Islet precursor cell (in vitro differentiated cells): ENCODE data around the gene CD109.

Experiments
- DNase-seq: peaks from one replicate; pipeline ENCODE4 v3.0.0-alpha.2; 2018

Gene CD109

DNA sequence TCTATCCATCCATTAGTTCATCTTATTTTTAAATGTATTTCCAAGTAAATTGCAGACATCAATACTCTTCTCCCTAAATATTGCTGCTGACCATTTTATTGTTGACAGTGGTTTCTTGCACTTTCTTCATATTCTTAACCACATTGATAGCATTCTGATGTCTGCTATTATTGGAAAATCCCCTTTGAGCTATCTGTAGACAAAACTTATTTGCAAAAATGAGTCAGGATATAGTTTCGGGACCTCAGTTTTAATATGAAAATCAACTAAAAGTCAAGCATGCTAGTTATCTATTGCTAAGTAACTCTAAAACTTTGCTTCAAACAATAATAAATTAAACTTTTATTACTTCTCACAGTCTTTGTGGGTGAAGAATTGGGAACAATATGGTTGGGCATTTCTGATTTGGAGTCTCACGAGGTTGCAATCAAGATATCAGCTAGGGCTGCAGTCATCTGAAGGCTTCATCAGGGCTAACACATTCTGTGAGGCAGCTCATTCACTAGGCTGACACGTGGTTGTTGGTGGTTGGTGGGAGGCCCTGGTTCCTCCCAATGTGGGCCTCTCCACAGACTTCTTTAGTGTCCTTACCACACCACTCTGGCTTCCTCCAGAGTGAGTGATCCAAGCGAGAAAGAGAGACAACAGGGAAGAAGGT lies 32.7 kb downstream of the CD109 start:
- no peak for DNase-seq

DNA sequence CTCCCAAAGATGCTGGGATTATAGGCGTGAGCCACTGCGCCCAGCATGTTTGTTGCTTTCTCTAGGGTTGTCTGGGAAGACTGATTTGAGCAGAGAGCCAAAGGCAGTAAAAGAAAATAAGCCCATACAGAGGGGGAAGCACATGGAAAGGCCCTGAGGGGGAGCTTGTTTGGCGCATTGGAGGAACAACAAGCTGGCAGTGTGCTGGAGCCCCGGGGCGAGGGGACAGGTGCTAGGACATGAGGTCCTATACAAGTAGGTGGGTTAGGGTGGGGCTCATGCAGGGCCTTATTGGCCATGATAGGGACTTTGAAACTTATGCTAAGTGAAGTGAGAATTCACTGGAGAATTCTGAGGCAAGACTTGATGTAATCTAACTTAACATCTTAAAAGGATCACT lies 35.3 kb downstream of the CD109 start:
- no peak for DNase-seq

DNA sequence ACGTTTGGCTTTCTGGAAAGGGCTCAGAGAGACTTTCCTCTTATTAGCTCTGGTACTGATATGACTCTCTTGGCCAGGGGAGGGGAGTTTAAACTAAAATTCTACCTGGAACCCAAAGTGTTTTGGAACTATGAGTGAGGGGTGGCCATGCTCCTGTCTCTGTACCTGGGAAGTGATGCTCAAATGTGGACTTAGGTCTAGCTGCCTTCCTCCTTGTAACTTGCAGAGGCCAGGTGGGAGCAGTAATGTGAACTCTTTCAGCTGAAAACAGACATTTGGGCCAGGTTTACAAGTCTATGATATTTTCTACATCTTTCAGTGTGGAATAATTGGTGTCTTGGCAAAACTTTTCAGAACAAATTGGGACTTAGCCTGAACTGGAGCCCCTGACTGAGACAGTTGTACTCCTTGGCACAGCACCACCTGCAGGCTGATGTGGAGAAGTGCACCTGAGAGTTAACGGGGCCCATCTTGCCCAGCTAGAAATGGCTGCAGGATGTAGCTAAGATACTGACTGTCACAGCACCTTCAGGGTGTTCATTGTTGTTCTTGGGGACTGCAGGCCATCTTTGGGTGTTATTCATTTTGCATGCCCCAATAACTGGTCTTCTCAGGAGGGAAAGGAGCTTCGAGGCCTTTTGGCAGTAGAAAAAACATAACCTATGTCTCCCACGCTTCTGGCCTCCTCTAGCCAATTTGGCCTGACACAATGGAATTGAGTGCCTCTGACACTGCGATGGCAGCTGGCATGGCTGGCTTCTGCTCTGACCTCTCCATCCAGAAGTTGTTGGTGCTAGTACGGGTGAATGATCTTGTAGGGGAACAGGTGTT lies 37.1 kb downstream of the CD109 start:
- DNase-seq, result peak; percentile 84

DNA sequence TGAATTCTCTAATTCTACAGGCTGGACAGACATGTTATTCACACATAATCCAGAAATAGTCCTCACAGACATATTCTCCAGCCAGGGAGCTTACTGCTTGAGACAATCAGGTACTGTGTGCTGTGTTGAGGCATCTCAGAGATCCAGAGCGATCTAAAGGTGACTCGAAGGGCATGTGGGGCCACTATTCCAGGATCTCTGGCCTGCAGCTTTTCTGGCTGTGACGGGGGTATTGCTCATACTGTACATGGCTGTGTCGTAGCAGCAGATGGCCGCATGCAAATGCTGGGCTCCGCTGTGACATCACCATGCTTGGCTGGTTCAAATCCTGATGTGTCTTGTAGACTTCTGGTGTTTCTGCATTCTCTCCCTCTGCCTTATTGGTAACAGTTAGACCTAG lies 37.8 kb downstream of the CD109 start:
- DNase-seq, result no peak

DNA sequence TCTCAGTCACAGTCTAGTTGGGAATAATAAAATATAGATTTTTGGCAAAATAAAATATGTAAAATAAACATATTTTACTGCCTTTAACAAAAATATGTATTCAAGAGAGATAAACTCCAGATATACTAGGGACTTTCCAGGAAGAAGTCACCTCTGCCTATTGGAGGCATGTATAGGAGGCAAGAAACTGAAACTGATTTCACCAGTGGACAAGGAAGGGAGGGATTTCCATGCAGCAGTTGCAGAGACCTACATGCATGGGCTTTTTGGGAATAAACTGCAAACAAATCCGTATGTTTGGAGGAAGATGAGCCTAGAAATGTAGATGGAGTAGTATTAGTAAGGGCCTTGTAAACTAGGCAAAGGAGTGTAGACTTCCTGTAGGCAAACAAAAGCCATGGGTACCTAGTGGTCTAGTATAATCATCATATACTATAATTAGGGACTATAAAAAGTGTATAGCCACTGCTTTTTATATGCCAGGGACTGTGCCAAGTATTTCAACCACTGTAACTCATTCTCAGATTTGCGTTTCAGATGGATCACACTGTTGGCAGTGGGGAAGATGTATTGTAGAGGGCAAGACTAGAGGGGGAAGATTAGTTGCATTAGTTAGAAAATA lies 38.9 kb downstream of the CD109 start:
- no peak for DNase-seq

DNA sequence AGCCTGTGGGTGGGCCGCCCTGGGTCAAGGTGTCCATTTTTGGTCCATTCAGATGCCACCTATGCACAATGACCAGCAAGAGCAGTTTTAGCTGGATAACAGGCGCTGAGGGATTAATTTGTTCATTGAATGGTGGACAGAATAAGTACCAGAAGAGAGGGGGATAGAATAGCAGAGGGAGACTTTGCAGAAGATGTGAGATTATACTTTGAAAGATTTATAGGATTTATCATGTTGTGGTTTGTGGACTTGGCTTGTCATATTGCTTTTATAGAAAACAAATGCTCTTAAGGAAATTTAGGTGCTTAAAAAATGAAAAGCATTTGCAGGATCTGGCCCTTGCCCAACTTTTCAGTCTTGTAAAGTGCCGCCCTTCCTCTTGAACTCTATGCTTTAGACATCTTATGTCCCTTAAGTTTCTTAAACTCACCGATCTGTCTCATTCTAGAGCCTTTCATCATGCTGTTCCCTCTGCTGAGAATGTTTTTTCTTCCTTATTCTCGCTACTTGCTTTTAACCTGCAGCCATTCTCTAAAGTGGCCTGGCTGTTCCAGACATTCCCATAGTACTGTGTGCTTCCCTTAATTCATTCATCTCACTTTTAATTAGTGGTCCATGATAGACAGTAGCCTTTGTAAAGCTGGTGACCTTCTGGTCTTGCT lies 42.5 kb downstream of the CD109 start:
- no peak for DNase-seq

DNA sequence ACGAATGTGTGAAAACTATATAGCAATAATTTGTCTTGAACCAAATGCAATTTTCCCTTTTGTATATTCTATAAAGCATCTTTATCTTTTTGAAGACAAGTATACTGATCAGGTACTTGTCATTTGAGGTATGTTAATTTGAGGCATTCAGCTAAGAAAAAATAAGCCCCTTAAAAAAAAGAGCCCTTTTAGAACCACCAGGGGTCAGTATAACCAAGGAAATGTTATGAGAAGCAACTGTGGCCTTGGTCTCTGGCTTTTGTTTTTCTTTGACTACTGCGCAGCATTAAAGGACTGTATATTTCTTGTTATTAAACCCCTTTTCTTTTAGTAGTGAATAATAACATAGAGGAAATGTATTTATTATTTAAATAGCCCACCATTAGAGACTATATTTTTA lies 43.1 kb downstream of the CD109 start:
- no peak for DNase-seq

DNA sequence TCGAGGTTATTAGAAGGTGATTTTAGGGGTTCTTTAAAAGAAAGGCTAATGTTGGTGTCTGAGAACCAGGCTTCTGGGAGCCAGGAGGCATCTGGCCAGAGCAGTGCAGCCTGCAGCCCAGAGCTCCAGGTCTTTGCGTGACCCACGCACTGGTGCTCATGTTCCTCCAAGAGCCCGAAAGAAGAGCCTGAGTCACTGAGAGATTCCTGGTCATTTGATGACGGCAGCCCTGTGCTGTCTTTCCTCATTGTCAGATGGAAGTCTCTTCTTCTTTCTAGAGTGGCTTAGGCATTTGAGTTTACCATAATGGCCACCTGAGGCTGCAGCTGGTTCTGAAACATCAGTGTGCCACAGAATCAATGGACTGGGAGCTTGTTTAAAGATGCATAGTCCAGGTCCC lies 46.4 kb downstream of the CD109 start:
- DNase-seq, result peak; percentile 57

DNA sequence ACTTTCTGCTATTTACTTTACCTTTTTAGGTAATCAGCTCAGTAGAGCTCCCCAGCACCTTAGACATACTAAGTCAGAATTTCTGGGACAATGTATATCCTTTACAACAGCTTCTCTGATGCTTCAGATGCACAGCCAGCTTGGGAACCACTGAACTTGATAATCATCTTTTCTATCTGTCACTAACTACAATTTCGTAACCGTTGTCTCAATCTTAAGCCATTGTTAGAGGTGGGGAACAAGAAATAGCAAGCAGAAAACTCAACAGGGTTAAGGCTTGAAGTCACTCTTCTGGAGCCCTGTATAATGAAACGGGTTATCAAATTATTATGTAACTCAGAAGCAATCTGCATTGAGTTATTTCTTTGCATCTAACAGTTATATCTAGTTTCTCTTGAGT lies 47.1 kb downstream of the CD109 start:
- DNase-seq, result no peak

DNA sequence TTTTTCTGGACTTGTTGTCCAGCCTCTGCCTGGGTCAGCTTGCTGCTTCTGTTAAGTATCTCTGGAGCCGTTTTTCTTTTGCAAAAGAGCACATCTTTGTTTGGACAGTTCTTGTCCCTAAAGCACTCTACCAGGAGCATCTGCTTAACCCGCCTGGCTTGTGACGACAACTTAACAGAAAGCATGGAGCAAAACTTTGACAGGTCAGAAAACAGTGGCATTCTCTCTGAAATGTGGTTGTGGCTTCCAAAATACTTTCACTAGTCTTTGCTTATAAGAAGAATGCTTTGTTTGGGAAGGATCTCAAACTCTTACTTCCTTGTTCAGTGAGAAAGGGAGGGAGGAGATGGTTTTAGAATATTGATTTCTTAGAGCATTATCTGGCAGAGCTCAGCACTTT lies 47.6 kb downstream of the CD109 start:
- no peak for DNase-seq

DNA sequence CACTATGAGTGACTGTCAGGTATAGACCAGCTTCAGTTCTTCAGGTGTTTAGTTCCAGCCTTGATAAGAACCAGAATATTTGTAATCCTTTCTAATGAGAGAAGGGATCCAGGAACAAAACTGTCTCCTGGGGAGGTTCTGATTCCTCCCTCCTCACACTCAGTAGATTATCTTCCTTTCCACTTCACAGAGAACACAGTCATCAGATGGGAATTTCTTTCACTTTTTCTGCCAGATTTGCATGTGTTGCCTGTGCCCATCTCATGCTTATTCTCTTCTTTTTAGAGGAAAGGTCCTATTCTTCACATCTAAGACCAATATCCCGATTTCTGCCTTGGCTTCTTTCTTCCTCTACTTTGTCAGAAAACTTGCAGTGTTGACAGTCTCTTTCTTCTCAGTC lies 50.8 kb downstream of the CD109 start:
- DNase-seq, result no peak

DNA sequence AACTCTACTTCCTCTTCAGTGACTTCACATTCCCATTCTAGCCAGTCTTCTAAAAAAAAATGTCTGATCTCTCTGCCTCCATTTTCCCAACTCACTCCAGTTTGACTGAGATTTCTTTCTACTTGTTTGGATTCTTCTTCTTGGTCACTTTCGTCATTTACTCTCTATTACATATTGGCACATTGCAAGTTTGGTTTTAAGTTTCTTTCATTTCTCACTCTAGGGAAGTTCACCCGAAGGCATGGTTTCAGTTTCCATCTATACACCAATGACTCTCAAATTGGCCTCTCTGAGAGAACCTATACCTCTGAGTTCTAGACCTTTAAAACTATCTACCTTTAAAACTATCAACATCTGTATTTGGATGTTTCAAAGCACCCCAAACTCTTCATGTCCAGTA lies 51.3 kb downstream of the CD109 start:
- no peak for DNase-seq

DNA sequence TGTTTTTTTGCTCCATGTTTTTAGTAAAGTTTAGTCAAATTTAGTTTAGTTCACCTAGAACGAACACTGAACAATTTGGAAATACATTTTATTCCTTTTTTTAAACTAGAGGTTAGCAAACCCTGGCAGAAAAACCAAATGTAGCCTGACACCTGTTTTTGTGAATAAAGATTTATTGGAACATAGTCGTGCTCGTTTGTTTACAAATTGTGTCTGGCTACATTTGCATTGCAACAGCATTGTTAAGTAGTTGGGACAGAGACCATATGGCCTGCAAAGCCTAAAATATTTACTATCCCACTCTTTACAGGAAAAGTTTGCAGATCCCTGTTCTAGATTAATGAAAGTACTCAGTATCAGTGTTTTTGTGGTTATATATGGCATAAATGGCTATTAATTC lies 56.9 kb downstream of the CD109 start:
- no peak for DNase-seq

DNA sequence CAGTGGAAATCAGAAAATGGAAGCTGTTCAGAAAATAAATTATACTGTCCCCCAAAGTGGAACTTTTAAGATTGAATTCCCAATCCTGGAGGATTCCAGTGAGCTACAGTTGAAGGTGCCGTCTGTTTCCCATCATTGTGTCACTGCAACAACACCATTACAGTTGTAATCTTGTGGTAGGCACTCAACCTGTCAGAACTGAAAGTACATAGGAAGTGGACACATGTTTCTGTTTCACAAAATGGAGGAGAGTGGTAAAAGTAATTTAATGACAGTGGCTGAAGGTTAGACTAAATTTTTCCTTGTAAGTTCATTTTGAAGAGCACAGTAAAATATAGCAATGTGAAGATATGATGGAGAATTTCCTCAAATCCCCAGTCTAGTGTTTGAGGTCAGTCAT lies 70.0 kb downstream of the CD109 start:
- DNase-seq, result no peak

DNA sequence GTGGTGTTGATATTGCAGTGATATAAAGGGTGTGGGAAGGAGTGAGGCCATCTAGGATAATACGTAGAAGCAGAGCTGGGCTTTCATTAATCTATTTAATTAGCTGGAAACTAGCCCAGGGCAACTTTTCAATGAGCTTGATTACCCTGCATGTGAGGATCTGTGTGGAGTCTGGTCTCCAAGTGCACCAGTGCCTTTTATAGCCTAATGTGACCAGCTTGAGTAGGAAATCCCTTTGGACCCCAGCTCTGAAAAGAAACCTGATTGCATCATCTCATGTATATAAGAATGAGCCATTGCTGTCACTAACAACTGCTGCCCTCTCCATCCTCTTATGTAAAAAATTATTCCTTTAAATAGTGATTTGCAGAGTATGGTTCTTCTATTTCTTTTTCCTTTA lies 72.6 kb downstream of the CD109 start:
- DNase-seq, result peak; percentile 60

DNA sequence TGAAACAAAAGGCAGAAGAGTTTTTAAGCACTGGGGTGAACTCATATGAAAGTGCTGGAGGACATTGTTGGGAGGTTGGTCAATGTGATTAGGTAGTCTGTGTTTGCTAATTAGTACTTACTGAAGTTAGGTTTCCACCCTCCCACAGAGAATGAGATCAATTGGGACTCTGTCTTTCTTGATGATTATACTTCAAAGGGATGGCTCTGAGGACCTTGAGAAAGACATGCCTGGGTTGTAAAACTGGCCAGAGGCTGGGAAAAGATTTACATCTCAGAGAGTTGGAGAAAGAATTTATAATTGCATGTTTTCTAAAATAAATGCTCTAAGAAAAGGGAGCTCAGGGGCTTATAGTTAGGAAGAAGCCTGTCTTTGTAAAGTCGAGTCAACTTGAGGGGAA lies 74.0 kb downstream of the CD109 start:
- peak; percentile 73 for DNase-seq

DNA sequence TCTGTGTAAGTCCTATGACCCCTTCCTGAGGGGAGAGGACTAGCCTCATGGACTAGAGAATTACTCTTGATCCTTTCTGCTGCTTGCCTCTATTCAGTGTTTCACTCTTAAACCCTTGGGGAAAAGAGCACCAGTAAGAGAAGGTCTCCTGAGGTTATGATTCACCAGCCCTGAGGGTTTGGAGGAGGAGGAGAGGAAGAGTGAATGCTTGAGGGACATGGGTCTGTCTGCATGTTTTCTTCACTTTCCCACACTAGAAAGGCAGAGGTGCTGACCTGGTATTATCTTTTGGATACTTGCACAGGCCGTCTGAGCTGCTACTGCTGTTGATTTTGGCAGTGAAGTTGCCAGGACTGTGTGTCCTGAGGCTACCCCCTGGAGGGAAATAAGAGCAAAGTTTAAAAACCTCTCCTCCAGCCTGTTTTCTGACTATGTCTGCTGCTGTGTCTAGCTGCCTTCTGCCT lies 78.3 kb downstream of the CD109 start:
- peak; percentile 92 for DNase-seq

DNA sequence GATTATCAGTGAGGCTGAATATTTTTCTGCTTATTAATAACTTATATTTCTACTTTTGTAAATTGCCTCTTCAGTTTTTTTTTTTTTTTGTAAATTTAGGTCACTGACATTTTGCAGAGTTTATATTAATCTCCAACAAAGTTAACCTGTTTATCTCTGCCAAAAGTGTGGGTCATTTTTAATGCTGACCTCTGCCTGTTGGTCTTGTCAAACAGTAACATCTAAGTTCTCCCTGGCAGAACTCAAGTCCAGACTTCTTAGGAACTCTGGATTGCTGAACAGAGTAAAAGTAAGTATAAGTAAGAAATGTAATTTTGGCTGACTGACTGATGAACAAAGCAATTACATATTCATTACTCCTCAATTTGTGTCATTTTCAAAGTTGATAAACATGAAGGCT lies 83.9 kb downstream of the CD109 start:
- no peak for DNase-seq

DNA sequence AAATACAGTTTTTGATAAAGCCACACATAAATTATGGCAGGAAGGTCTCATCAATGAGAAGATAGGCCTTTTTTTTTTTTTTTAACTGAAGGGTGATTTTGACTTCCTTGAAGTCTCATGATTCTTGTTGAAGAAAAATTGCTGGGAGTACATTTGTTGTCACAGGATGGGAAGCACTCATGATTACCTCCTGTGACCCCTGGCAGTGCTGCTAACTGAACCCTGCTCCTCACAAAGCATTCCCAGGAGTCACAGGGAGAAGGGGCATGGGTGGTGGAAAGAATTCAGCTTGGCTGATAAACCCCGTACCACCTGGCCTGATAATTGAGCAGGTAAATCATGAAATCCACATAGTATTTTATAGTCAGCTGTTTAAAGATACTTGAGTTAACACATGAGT lies 86.9 kb downstream of the CD109 start:
- DNase-seq, result no peak

DNA sequence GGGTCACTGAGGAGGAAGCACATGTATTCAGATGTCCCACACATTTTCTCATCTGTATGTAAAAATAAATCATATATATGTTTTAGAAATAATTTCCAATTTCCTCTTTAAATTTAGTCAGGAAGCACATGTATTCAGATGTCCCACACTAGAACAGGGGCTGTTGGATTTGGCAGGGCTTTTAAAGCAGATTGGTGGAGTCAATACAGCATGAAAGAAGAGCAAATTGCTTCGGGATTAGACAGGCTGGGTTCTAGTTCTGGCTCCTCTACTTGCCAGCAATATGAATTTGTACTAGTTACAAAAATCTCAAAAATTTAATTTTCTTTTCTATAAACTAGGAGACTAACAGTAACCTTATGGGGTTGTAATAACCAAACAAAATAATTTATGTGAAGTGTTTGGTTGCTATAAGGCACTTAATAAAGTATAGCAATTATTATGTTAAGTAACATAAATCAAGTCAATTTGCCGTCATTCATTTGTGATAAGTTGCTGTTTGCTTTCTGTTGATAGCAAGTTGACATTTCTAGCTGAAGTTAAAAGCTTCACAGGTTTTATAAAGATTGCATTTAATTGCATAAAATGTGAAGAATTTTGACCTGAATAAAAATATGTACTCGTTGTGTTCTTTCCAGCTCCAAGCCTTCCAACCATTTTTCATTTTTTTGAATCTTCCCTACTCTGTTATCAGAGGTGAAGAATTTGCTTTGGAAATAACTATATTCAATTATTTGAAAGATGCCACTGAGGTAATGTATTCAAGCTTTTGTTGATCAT lies 88.9 kb downstream of the CD109 start:
- no peak for DNase-seq

DNA sequence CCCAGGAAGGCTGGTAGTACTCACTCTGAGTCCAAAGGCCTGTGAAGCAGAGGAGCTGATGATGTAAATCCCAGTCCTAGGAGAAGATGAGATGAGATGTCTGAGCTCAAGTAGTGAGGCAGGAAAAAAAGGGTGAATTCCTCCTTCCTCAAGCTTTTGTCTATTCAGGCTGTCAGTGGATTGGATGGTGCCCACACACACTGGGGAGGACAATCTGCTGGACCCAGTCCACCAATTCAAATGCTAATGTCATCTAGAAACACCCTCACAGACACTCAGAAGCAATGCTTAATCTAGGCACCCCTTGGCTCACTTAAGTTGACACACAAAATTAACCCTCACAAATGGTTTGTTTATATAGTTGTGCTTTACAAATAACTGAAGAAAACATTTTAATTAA lies 94.6 kb downstream of the CD109 start:
- no peak for DNase-seq

DNA sequence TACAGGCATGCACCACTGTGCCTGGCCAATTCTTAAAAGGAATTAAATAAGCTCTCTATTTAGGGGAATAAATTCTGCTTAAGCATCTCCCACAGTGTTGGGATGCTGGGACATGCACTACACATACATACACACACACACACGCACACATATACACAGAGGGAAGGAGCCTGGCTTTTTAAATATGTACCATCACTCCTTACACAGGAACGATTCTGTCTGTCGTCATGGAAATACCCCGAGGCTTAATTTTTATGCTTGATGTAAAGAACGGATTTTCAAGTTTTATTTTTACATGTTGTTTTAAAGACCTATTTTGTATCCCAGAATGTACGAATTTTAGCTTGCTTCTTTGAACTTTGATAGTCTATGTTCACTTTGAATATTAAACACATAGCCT lies 95.3 kb downstream of the CD109 start:
- DNase-seq, result no peak

DNA sequence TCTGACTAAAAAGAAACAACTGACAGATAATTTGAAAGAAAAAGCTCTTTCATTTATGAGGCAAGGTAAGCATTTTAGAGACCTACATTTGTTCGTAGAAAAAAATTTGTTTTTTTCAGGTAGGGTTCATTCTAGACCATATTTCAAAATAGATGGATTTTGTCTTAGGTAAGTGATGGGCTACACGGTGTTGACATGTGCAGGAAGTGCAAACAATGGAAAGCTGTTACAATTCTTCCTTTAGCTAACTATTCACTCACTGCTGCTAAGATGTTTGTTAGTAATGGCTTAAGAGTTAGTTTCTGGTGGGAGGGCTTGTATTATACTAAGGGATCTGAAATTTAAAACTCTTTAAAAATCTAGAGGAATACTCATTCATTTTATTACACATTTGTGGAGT lies 96.7 kb downstream of the CD109 start:
- no peak for DNase-seq
